MM.1S (cell line): ENCODE data around the gene TLR9.

Source experiments
- DNase-seq: peaks from one replicate; pipeline ENCODE4 v3.0.0-alpha.2; 2015
- H2AFZ ChIP-seq: fragments of 300-600 bp; sonication (generic); 2 replicates; pipeline ENCODE4 v1.6.0; 2016; ENCODE audit warnings: antibody characterized with exemption, low read length
- H3F3A ChIP-seq: fragments of 300-600 bp; sonication (generic); 2 replicates; pipeline ENCODE4 v1.6.1; 2016; ENCODE audit warnings: mild to moderate bottlenecking, antibody characterized with exemption, low read length, moderate library complexity, mixed read lengths; ENCODE audit not compliant: insufficient read depth
- H3K27ac ChIP-seq: fragments of 300-600 bp; sonication (generic); 2 replicates; pipeline ENCODE4 v1.5.1; 2016; ENCODE audit warnings: mild to moderate bottlenecking, low read length
- H3K27me3 ChIP-seq: fragments of 300-600 bp; sonication (generic); replicated peaks from 2 replicates; pipeline ENCODE4 v1.6.0; 2016; ENCODE audit warnings: low read length; ENCODE audit not compliant: insufficient read depth
- H3K36me3 ChIP-seq: fragments of 300-600 bp; sonication (generic); replicated peaks from 2 replicates; pipeline ENCODE4 v1.6.1; 2016; ENCODE audit warnings: mild to moderate bottlenecking, low read length, mixed read lengths; ENCODE audit not compliant: insufficient read depth
- H3K4me1 ChIP-seq: fragments of 300-600 bp; sonication (generic); 2 replicates; pipeline ENCODE4 v1.6.1; 2016; ENCODE audit warnings: low read length, mixed read lengths
- H3K4me2 ChIP-seq: fragments of 300-600 bp; sonication (generic); 2 replicates; pipeline ENCODE4 v1.6.0; 2016; ENCODE audit warnings: low read depth, low read length
- H3K4me3 ChIP-seq: fragments of 300-600 bp; sonication (generic); 2 replicates; pipeline ENCODE4 v1.5.1; 2016; ENCODE audit warnings: low read length, mixed read lengths
- H3K79me2 ChIP-seq: fragments of 300-600 bp; sonication (generic); 2 replicates; pipeline ENCODE4 v1.6.1; 2016; ENCODE audit warnings: mixed run types, low read length, mixed read lengths
- H3K9ac ChIP-seq: fragments of 300-600 bp; sonication (generic); 2 replicates; pipeline ENCODE4 v1.6.1; 2016; ENCODE audit warnings: low read length, mixed read lengths
- H3K9me2 ChIP-seq: fragments of 300-600 bp; sonication (generic); replicated peaks from 2 replicates; pipeline ENCODE4 v1.6.1; 2016; ENCODE audit warnings: mild to moderate bottlenecking, low read length, mixed read lengths; ENCODE audit not compliant: insufficient read depth
- H3K9me3 ChIP-seq: fragments of 300-600 bp; sonication (generic); replicated peaks from 2 replicates; pipeline ENCODE4 v1.6.1; 2016; ENCODE audit warnings: mild to moderate bottlenecking, low read length, mixed read lengths; ENCODE audit not compliant: insufficient read depth
- H4K20me1 ChIP-seq: fragments of 300-600 bp; sonication (generic); 2 replicates; pipeline ENCODE4 v1.6.1; 2016; ENCODE audit warnings: mild to moderate bottlenecking, low read length, moderate library complexity, mixed read lengths; ENCODE audit not compliant: insufficient read depth
- CTCF ChIP-seq: fragments of 300-600 bp; sonication (generic); IDR thresholded peaks from 2 replicates; pipeline ENCODE4 v1.5.1; 2016; ENCODE audit warnings: antibody characterized with exemption, low read length, mixed read lengths
- EZH2 ChIP-seq: fragments of 300-600 bp; sonication (generic); optimal IDR thresholded peaks from 2 replicates; pipeline ENCODE3; 2017; ENCODE audit warnings: low read depth, mild to moderate bottlenecking, antibody characterized with exemption, low read length, mixed read lengths
- EZH2phosphoT487 ChIP-seq: fragments of 300-600 bp; sonication (generic); IDR thresholded peaks from 2 replicates; pipeline ENCODE4 v1.6.1; 2018; ENCODE audit warnings: antibody characterized with exemption, low read length

The TLR9 gene

GRCh38 chr3:52185837-52186236 is 39.6 kb downstream of the TLR9 start:
- no peak for DNase-seq

GRCh38 chr3:52185311-52185710 is 40.1 kb downstream of the TLR9 start:
- Histone ChIP-seq H2AFZ (no peak overlapping the region), H3K4me3 (no peak overlapping the region), H3K9me2 (no peaks in the 10 kb centered on the region), H3K79me2 (no peaks in the 10 kb centered on the region), H3F3A (no peaks in the 10 kb centered on the region), H3K27ac (no peak overlapping the region), H3K4me1 (no peaks in the 10 kb centered on the region), H3K27me3 (no peaks in the 10 kb centered on the region), H3K9me3 (no peaks in the 10 kb centered on the region), H3K36me3 (no peaks in the 10 kb centered on the region), H3K4me2 (no peak overlapping the region), H4K20me1 (no peaks in the 10 kb centered on the region), H3K9ac (no peak overlapping the region)
- DNase-seq = no peak
- no peak for TF ChIP-seq EZH2
- TF ChIP-seq CTCF = no peak
- TF ChIP-seq EZH2phosphoT487 = no peak

More at GRCh38 chr3:52185837-52186236, 39.6 kb downstream of the TLR9 start:
- Histone ChIP-seq H3K9me2 (no peaks in the 10 kb centered on the region), H3F3A (no peaks in the 10 kb centered on the region), H3K4me2 (no peak overlapping the region), H3K27me3 (no peaks in the 10 kb centered on the region), H3K9me3 (no peaks in the 10 kb centered on the region), H3K9ac (no peak overlapping the region), H4K20me1 (no peaks in the 10 kb centered on the region), H3K36me3 (no peaks in the 10 kb centered on the region), H2AFZ (no peak overlapping the region), H3K4me1 (no peaks in the 10 kb centered on the region), H3K27ac (no peak overlapping the region), H3K79me2 (no peaks in the 10 kb centered on the region), H3K4me3 (no peak overlapping the region)
- TF ChIP-seq EZH2 (no peak), EZH2phosphoT487 (no peak), CTCF (no peak)

- Histone ChIP-seq H3K9ac (no peak overlapping the region), H3K9me3 (no peaks in the 10 kb centered on the region), H2AFZ (no peak overlapping the region), H3K9me2 (no peaks in the 10 kb centered on the region), H3K36me3 (no peaks in the 10 kb centered on the region), H3F3A (no peaks in the 10 kb centered on the region), H3K4me2 (no peak overlapping the region), H3K4me3 (no peak overlapping the region), H3K27ac (no peak overlapping the region), H4K20me1 (no peaks in the 10 kb centered on the region), H3K79me2 (no peaks in the 10 kb centered on the region), H3K27me3 (no peaks in the 10 kb centered on the region), H3K4me1 (no peaks in the 10 kb centered on the region)
- no peak for DNase-seq
- TF ChIP-seq EZH2 = no peak
Measured at GRCh38 chr3:52184690-52185089, 40.8 kb downstream of the TLR9 start.

- Histone ChIP-seq H3K4me3 (no peak overlapping the region), H3K4me2 (no peak overlapping the region), H3K79me2 (no peaks in the 10 kb centered on the region), H3F3A (no peaks in the 10 kb centered on the region), H3K9me2 (no peaks in the 10 kb centered on the region), H3K9me3 (no peaks in the 10 kb centered on the region), H3K27me3 (no peaks in the 10 kb centered on the region), H3K36me3 (no peaks in the 10 kb centered on the region), H3K9ac (no peak overlapping the region), H3K27ac (no peak overlapping the region), H3K4me1 (no peaks in the 10 kb centered on the region), H2AFZ (no peak overlapping the region), H4K20me1 (no peaks in the 10 kb centered on the region)
- no peak for DNase-seq
- TF ChIP-seq EZH2 (no peak), EZH2phosphoT487 (no peak), CTCF (no peak)
Measured at GRCh38 chr3:52183786-52184445, 41.5 kb downstream of the TLR9 start.
